ENCODE results near the gene TMEM41A. TPM values are rescaled to one million over a fixed set of nuclear protein-coding genes. Genes with fewer than 3 reads are reported as not detected.

TMEM41A gene
- total RNA-seq, 1 experiment from 2014 or later = 14.4 TPM

GRCh38 chr3:185532901-185533300, 34.1 kb upstream of the TMEM41A start:
- TF ChIP-seq TCF7 (CRISPR knock-in tag; IDR thresholded peaks at IDR 0.05; ENCODE audit: low read depth) (no peak), RELA (CRISPR knock-in tag; IDR thresholded peaks at IDR 0.05; ENCODE audit: borderline replicate concordance) (no peak), MLX (CRISPR knock-in tag; IDR thresholded peaks at IDR 0.05) (no peak), ARID4B (CRISPR knock-in tag; IDR thresholded peaks at IDR 0.05; ENCODE audit: borderline replicate concordance) (no peak), AFF4 (CRISPR knock-in tag; IDR thresholded peaks at IDR 0.05; ENCODE audit: borderline replicate concordance) (no peak), CREB1 (CRISPR knock-in tag; IDR thresholded peaks at IDR 0.05) (no peak), TEAD1 (CRISPR knock-in tag; IDR thresholded peaks at IDR 0.05) (no peak)
- Mint-ChIP-seq H3K36me3 (no peaks in the 10 kb centered on the region), H3K27ac (no peak overlapping the region), H3K4me3 (no peak overlapping the region), H3K9me3 (no peaks in the 10 kb centered on the region), H3K4me1 (no peaks in the 10 kb centered on the region; the same call in 1 of the 2 replicates), H3K27me3 (ENCODE audit: low read depth) (0 out of 2 replicates have a peak, but pooled peaks cover 2% of the 10 kb centered on the region)
- no peak for ATAC-seq
- POLR2A ChIA-PET = no interaction called here
- CTCF ChIA-PET = interaction anchor here (1.4 kb wide), 1 partner anchor 26 kb away, joined by 8 read pairs; no protein-coding TSS in a partner anchor
- no peak for DNase-seq (ENCODE audit: low spot score)

GRCh38 chr3:185530856-185531255, 32.0 kb upstream of the TMEM41A start:
- TF ChIP-seq NFATC4 (CRISPR knock-in tag; IDR thresholded peaks at IDR 0.05) (no peak), E2F4 (CRISPR knock-in tag; IDR thresholded peaks at IDR 0.05; ENCODE audit: borderline replicate concordance, low read depth) (no peak), ARID4B (CRISPR knock-in tag; IDR thresholded peaks at IDR 0.05; ENCODE audit: borderline replicate concordance) (no peak), CREB1 (CRISPR knock-in tag; IDR thresholded peaks at IDR 0.05) (no peak), ERG (CRISPR knock-in tag; IDR thresholded peaks at IDR 0.05) (no peak), ZNF263 (CRISPR knock-in tag; IDR thresholded peaks at IDR 0.05; ENCODE audit: low read depth) (no peak)
- ATAC-seq = no peak
- DNase-seq (ENCODE audit: low spot score) = no peak
- Mint-ChIP-seq H3K9me3 (0 out of 2 replicates have a peak, but pooled peaks cover 1% of the 10 kb centered on the region), H3K4me3 (no peak overlapping the region), H3K27ac (no peak overlapping the region), H3K4me1 (no peaks in the 10 kb centered on the region), H3K36me3 (no peaks in the 10 kb centered on the region), H3K27me3 (ENCODE audit: low read depth) (0 out of 2 replicates have a peak, but pooled peaks cover 2% of the 10 kb centered on the region)
- POLR2A ChIA-PET = interaction anchor here (0.5 kb wide), 1 partner anchor 84 kb away, joined by 5 read pairs; no protein-coding TSS in a partner anchor
- CTCF ChIA-PET = interaction anchor here (0.8 to 1.4 kb wide), 2 partner anchors 28 to 177 kb away, joined by 3 to 4 read pairs; no protein-coding TSS in a partner anchor
